SK-N-SH treated with all-trans-retinoic acid at 6 μM for 48 hours (cell line): ENCODE data around the gene LRRC8C.
"Not testable (repeated sequence)": the region's sequence is repeated elsewhere in the genome, so short reads cannot be mapped to it uniquely, and the experiment has no call there.

ENCODE experiments used
- ATAC-seq: fragments of 200-7000 bp; cut with Tn5 transposase; 3 replicates; pipeline ENCODE4 v1.9.1; 2020; ENCODE audit warnings: mild to moderate bottlenecking, moderate library complexity
- ARNTL ChIP-seq: fragments of 450-650 bp; formaldehyde crosslinking; IDR thresholded peaks from 2 replicates; pipeline ENCODE4 v1.5.0; 2020; ENCODE audit warnings: low read depth, mild to moderate bottlenecking, moderate library complexity, borderline replicate concordance
- BACH2 ChIP-seq: fragments of 250-450 bp; sonication (Bioruptor Pico); IDR thresholded peaks from 2 replicates; pipeline ENCODE4 v1.9.0; 2021; ENCODE audit warnings: mild to moderate bottlenecking, borderline replicate concordance
- CREB5 ChIP-seq: fragments of 250-450 bp; sonication (Bioruptor Pico); IDR thresholded peaks from 2 replicates; pipeline ENCODE4 v1.5.1; 2020; ENCODE audit warnings: low read depth, mild to moderate bottlenecking, moderate library complexity
- CSDC2 ChIP-seq: fragments of 250-450 bp; sonication (Bioruptor Pico); IDR thresholded peaks from 2 replicates; pipeline ENCODE4 v1.5.0; 2020; ENCODE audit warnings: mild to moderate bottlenecking, moderate library complexity
- ESRRG ChIP-seq: fragments of 250-450 bp; sonication (Bioruptor Pico); IDR thresholded peaks from 2 replicates; pipeline ENCODE4 v1.6.1; 2021; ENCODE audit warnings: mild to moderate bottlenecking
- GLIS3 ChIP-seq: fragments of 250-450 bp; sonication (Bioruptor Pico); IDR thresholded peaks from 2 replicates; pipeline ENCODE4 v1.5.0; 2020; ENCODE audit warnings: mild to moderate bottlenecking, moderate library complexity
- ISL1 ChIP-seq: fragments of 250-450 bp; sonication (Bioruptor Pico); IDR thresholded peaks from 2 replicates; pipeline ENCODE4 v2.1.2; 2022; ENCODE audit warnings: mild to moderate bottlenecking, moderate library complexity
- OSR1 ChIP-seq: fragments of 250-450 bp; sonication (Bioruptor Pico); IDR thresholded peaks from 2 replicates; pipeline ENCODE4 v1.8.0; 2022; ENCODE audit warnings: moderate library complexity, mild to moderate bottlenecking, inconsistent platforms
- POU6F1 ChIP-seq: fragments of 250-450 bp; sonication (Bioruptor Pico); IDR thresholded peaks from 2 replicates; pipeline ENCODE4 v1.8.0; 2021; ENCODE audit warnings: low read depth, mild to moderate bottlenecking, moderate library complexity, borderline replicate concordance
- PPARA ChIP-seq: fragments of 250-450 bp; sonication (Bioruptor Pico); IDR thresholded peaks from 2 replicates; pipeline ENCODE4 v1.5.0; 2020; ENCODE audit warnings: mild to moderate bottlenecking, borderline replicate concordance
- RARB ChIP-seq: fragments of 250-450 bp; sonication (Bioruptor Pico); IDR thresholded peaks from 2 replicates; pipeline ENCODE4 v1.8.0; 2021; ENCODE audit warnings: mild to moderate bottlenecking, moderate library complexity
- SNAI2 ChIP-seq: fragments of 250-450 bp; sonication (Bioruptor Pico); IDR thresholded peaks from 2 replicates; pipeline ENCODE4 v1.5.0; 2020; ENCODE audit warnings: mild to moderate bottlenecking, moderate library complexity
- TCF4 ChIP-seq: fragments of 250-450 bp; sonication (Bioruptor Pico); IDR thresholded peaks from 2 replicates; pipeline ENCODE4 v1.8.0; 2021; ENCODE audit warnings: mild to moderate bottlenecking, moderate library complexity, borderline replicate concordance
- TOX ChIP-seq: fragments of 250-450 bp; sonication (Bioruptor Pico); IDR thresholded peaks from 2 replicates; pipeline ENCODE4 v1.8.0; 2021; ENCODE audit warnings: mild to moderate bottlenecking, moderate library complexity, borderline replicate concordance
- ZC3H10 ChIP-seq: fragments of 250-450 bp; sonication (Bioruptor Pico); IDR thresholded peaks from 2 replicates; pipeline ENCODE4 v1.5.1; 2021; ENCODE audit warnings: mild to moderate bottlenecking, moderate library complexity
- ZFP3 ChIP-seq: fragments of 250-450 bp; sonication (Bioruptor Pico); IDR thresholded peaks from 2 replicates; pipeline ENCODE4 v1.5.0; 2020; ENCODE audit warnings: mild to moderate bottlenecking, moderate library complexity
- ZFP30 ChIP-seq: fragments of 450-650 bp; formaldehyde crosslinking; IDR thresholded peaks from 2 replicates; pipeline ENCODE4 v1.5.0; 2022; ENCODE audit warnings: mild to moderate bottlenecking, moderate library complexity
- ZNF565 ChIP-seq: fragments of 450-650 bp; formaldehyde crosslinking; conservative IDR thresholded peaks from 2 replicates; pipeline ENCODE4 v1.5.0; 2020; ENCODE audit warnings: low read depth, mild to moderate bottlenecking, moderate library complexity
- ZNF70 ChIP-seq: fragments of 450-650 bp; formaldehyde crosslinking; IDR thresholded peaks from 2 replicates; pipeline ENCODE4 v1.5.0; 2020; ENCODE audit warnings: mild to moderate bottlenecking, moderate library complexity
- ZNF8 ChIP-seq: fragments of 450-650 bp; formaldehyde crosslinking; IDR thresholded peaks from 2 replicates; pipeline ENCODE4 v1.5.0; 2020; ENCODE audit warnings: mild to moderate bottlenecking, moderate library complexity
- TF ChIP-seq, protein P1 (sequence below): fragments of 250-450 bp; sonication (Bioruptor Pico); IDR thresholded peaks from 2 replicates; pipeline ENCODE4 v1.8.0; 2020; ENCODE audit warnings: mild to moderate bottlenecking, moderate library complexity, borderline replicate concordance
- TF ChIP-seq, protein P2 (sequence below): fragments of 250-450 bp; sonication (Bioruptor Pico); IDR thresholded peaks from 2 replicates; pipeline ENCODE4 v1.5.1; 2021; ENCODE audit warnings: mild to moderate bottlenecking, moderate library complexity

LRRC8C gene

GRCh38 chr1:89624715-89625323, 8.1 kb upstream of the LRRC8C start:
- TF ChIP-seq, protein P1, sequence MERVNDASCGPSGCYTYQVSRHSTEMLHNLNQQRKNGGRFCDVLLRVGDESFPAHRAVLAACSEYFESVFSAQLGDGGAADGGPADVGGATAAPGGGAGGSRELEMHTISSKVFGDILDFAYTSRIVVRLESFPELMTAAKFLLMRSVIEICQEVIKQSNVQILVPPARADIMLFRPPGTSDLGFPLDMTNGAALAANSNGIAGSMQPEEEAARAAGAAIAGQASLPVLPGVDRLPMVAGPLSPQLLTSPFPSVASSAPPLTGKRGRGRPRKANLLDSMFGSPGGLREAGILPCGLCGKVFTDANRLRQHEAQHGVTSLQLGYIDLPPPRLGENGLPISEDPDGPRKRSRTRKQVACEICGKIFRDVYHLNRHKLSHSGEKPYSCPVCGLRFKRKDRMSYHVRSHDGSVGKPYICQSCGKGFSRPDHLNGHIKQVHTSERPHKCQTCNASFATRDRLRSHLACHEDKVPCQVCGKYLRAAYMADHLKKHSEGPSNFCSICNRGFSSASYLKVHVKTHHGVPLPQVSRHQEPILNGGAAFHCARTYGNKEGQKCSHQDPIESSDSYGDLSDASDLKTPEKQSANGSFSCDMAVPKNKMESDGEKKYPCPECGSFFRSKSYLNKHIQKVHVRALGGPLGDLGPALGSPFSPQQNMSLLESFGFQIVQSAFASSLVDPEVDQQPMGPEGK (CRISPR knock-in tag), result no peak
- no peak for ATAC-seq

DNA sequence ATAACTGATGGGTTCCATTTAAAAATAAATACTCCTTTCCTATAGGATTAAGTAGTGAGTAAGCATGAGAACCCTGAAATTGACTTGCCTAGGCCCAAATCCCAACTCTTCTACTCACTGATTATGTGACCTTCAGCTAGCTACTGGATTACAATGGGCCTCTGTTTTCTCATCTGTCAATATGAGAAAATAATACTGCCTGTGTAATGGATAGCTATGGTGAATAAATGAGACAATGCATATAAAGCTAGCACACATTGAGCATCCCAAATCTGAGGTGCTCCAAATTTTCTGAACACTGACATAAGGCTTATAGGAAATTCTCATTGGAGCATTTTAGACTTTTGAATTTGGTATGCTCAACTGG, 5.3 kb upstream of the LRRC8C start:
- ATAC-seq, result no peak
- no peak for TF ChIP-seq ZFP3 (CRISPR knock-in tag)
- no peak for TF ChIP-seq TOX (CRISPR knock-in tag)
- TF ChIP-seq ZFP30, result no peak
- TF ChIP-seq ZNF8 (CRISPR knock-in tag), result no peak
- TF ChIP-seq, all 23 proteins: peak for 0

DNA sequence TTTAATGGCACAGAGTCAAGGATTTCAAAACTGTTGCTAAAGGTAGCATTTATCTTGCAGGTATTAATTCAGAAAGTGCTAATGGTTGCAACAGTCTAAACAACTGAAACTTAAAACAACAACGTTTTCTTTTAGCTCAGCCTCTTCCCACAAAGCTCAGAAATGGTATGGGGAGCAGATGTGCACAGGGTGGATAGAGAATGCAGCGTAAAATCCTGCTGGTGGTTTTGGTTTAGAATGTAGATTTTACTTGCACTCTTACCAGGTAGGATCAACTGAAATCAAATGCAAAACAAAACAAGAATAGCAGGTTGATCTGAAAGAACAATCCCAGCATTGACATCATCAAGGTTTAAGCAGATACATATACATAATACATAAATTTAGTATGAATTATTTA, 3.8 kb upstream of the LRRC8C start:
- ATAC-seq, result no peak
- TF ChIP-seq ZFP3 (CRISPR knock-in tag) (no peak), ESRRG (no peak), TOX (CRISPR knock-in tag) (no peak), TCF4 (CRISPR knock-in tag) (no peak), CSDC2 (CRISPR knock-in tag) (no peak), ARNTL (CRISPR knock-in tag) (no peak), ZFP30 (no peak), GLIS3 (no peak), ZNF70 (CRISPR knock-in tag) (no peak), RARB (CRISPR knock-in tag) (no peak), ZC3H10 (CRISPR knock-in tag) (no peak), POU6F1 (CRISPR knock-in tag) (no peak), PPARA (CRISPR knock-in tag) (no peak), OSR1 (CRISPR knock-in tag) (no peak), CREB5 (CRISPR knock-in tag) (no peak), SNAI2 (CRISPR knock-in tag) (no peak), BACH2 (CRISPR knock-in tag) (no peak), ISL1 (CRISPR knock-in tag) (no peak), ZNF565 (CRISPR knock-in tag) (no peak)
- TF ChIP-seq, protein P1 (CRISPR knock-in tag), result no peak
- TF ChIP-seq, all 23 proteins: peak for 0

DNA sequence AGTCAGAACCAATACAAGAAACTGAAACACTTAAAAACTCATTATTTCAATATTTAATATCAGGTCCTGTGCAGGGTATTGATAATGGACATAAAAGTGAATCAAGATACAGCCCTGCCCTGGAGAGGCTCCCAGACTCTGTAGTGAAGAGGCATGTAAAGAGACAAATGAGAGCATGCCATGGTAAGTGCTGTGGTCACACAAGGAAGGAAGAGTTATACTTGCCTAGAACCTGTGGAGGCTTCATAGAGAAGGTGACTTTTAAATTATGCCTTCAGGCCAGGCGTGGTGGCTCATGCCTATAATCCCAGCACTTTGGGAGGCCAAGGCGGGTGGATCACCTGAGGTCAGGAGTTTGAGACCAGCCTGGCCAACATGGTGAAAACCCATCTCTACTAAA, 3.3 kb upstream of the LRRC8C start:
- ATAC-seq, result not testable (repeated sequence)

- ATAC-seq, result no peak
- TF ChIP-seq CSDC2 (CRISPR knock-in tag) (no peak), ZNF8 (CRISPR knock-in tag) (no peak), BACH2 (CRISPR knock-in tag) (no peak), TCF4 (CRISPR knock-in tag) (no peak), GLIS3 (no peak), SNAI2 (CRISPR knock-in tag) (no peak), ISL1 (CRISPR knock-in tag) (no peak), ZFP30 (no peak), CREB5 (CRISPR knock-in tag) (no peak), OSR1 (CRISPR knock-in tag) (no peak), ZFP3 (CRISPR knock-in tag) (no peak)
- TF ChIP-seq, protein P2, sequence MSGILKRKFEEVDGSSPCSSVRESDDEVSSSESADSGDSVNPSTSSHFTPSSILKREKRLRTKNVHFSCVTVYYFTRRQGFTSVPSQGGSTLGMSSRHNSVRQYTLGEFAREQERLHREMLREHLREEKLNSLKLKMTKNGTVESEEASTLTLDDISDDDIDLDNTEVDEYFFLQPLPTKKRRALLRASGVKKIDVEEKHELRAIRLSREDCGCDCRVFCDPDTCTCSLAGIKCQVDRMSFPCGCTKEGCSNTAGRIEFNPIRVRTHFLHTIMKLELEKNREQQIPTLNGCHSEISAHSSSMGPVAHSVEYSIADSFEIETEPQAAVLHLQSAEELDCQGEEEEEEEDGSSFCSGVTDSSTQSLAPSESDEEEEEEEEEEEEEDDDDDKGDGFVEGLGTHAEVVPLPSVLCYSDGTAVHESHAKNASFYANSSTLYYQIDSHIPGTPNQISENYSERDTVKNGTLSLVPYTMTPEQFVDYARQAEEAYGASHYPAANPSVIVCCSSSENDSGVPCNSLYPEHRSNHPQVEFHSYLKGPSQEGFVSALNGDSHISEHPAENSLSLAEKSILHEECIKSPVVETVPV (CRISPR knock-in tag), result no peak
- TF ChIP-seq, protein P1 (CRISPR knock-in tag), result no peak
Measured at GRCh38 chr1:89630048-89630447, 2.9 kb upstream of the LRRC8C start.
